GM18909 (cell line): ENCODE data around the gene PDE3B.
"Not testable (repeated sequence)": the region's sequence is repeated elsewhere in the genome, so short reads cannot be mapped to it uniquely, and the experiment has no call there.

Source experiments
- ATAC-seq: cut with Tn5 transposase; IDR thresholded peaks from one replicate; pipeline ENCODE4 v1.9.1; 2021; ENCODE audit warnings: mild to moderate bottlenecking; ENCODE audit not compliant: unreplicated experiment, poor library complexity

PDE3B gene

GRCh38 chr11:14863775-14864174 lies 220.2 kb downstream of the PDE3B start:
- not testable (repeated sequence) for ATAC-seq

GRCh38 chr11:14872032-14872431 lies 228.4 kb downstream of the PDE3B start:
- ATAC-seq: no peak

GRCh38 chr11:14873632-14874031 lies 230.0 kb downstream of the PDE3B start:
- ATAC-seq: no peak

GRCh38 chr11:14875163-14875562 lies 231.6 kb downstream of the PDE3B start:
- no peak for ATAC-seq

GRCh38 chr11:14881576-14882193 lies 238.1 kb downstream of the PDE3B start:
- ATAC-seq: no peak

GRCh38 chr11:14882196-14882595 lies 238.6 kb downstream of the PDE3B start:
- no peak for ATAC-seq

GRCh38 chr11:14883683-14884082 lies 240.1 kb downstream of the PDE3B start:
- not testable (repeated sequence) for ATAC-seq

- no peak for ATAC-seq
Measured at GRCh38 chr11:14884667-14885273, 241.2 kb downstream of the PDE3B start.

GRCh38 chr11:14886513-14886912 lies 242.9 kb downstream of the PDE3B start:
- ATAC-seq: no peak

- ATAC-seq: peak; percentile 62
Measured at GRCh38 chr11:14891143-14892035, 247.8 kb downstream of the PDE3B start.

GRCh38 chr11:14892036-14892556 lies 248.5 kb downstream of the PDE3B start, which contains the start of gene CYP2R1:
Gene CYP2R1 (minus strand): TSS chr11:14892231. CDS start chr11:14892205, 26 bp downstream.
- peak; percentile 96 for ATAC-seq

- no peak for ATAC-seq
Measured at GRCh38 chr11:14892577-14892976, 249.0 kb downstream of the PDE3B start.

- ATAC-seq: no peak
Measured at GRCh38 chr11:14894657-14895598, 251.3 kb downstream of the PDE3B start.

- no peak for ATAC-seq
Measured at GRCh38 chr11:14898355-14898754, 254.8 kb downstream of the PDE3B start.

- no peak for ATAC-seq
Measured at GRCh38 chr11:14898906-14899305, 255.3 kb downstream of the PDE3B start.

GRCh38 chr11:14902650-14903350 lies 259.2 kb downstream of the PDE3B start:
- ATAC-seq: no peak

- ATAC-seq: peak; percentile 24
Measured at GRCh38 chr11:14904745-14905103, 261.1 kb downstream of the PDE3B start.

GRCh38 chr11:14905104-14906033 lies 261.8 kb downstream of the PDE3B start:
- peak; percentile 81 for ATAC-seq
